Parathyroid adenoma (tissue), 2 donors: ENCODE data around the gene ESRRB.

ENCODE experiments used
- H2AFZ ChIP-seq: fragments of 300-600 bp; sonication (generic); one replicate; pipeline ENCODE4 v1.7.0; 2017; ENCODE audit warnings: antibody characterized with exemption, mild to moderate bottlenecking
- H3K27ac ChIP-seq: fragments of 300-600 bp; sonication (generic); one replicate; pipeline ENCODE4 v1.7.0; 2017
- H3K27me3 ChIP-seq: fragments of 300-600 bp; sonication (generic); one replicate; pipeline ENCODE4 v1.7.0; 2017; ENCODE audit warnings: low read length; ENCODE audit not compliant: control insufficient read depth, insufficient read depth
- H3K36me3 ChIP-seq: fragments of 300-600 bp; sonication (generic); one replicate; pipeline ENCODE4 v1.7.0; 2017; ENCODE audit warnings: low read length; ENCODE audit not compliant: control insufficient read depth, insufficient read depth
- H3K4me1 ChIP-seq: fragments of 300-600 bp; sonication (generic); one replicate; pipeline ENCODE4 v1.7.0; 2017; ENCODE audit warnings: control low read depth
- H3K4me2 ChIP-seq: fragments of 300-600 bp; sonication (generic); one replicate; pipeline ENCODE4 v1.7.0; 2017; ENCODE audit warnings: low read length
- H3K4me3 ChIP-seq: fragments of 300-600 bp; sonication (generic); one replicate; pipeline ENCODE4 v1.7.0; 2017; ENCODE audit warnings: low read depth, low read length
- H3K79me2 ChIP-seq: fragments of 300-600 bp; sonication (generic); one replicate; pipeline ENCODE4 v1.7.0; 2017; ENCODE audit warnings: control low read depth
- H3K9ac ChIP-seq: fragments of 300-600 bp; sonication (generic); one replicate; pipeline ENCODE4 v1.7.0; 2017; ENCODE audit warnings: mild to moderate bottlenecking
- H3K9me3 ChIP-seq: fragments of 300-600 bp; sonication (generic); one replicate; pipeline ENCODE4 v1.7.0; 2017; ENCODE audit warnings: low read length; ENCODE audit not compliant: control insufficient read depth
- CTCF ChIP-seq: fragments of 300-600 bp; sonication (generic); IDR thresholded peaks from one replicate; pipeline ENCODE4 v1.7.0; 2017; ENCODE audit warnings: antibody characterized with exemption, mild to moderate bottlenecking
- donor health status: primary hyperparathyroidism.

The ESRRB gene

DNA sequence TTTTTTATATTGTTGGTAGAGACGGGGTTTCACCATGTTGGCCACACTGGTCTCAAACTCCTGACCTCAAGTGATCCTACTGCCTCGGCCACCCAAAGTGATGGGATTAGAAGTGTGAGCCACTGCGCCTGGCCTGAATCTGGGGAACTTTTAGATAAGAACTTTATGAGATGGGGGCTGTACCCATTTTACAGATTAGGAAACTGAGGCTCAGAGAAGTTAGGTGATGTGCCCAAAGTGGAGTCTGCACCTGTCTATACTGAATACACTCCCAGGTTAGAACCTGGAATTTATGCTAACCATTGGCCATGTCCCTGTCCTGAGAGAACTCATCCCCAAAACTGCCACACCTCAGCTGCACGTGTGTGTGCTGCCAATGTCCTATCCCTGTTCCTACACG lies 81.9 kb downstream of the ESRRB start:
- H3K27me3 ChIP-seq, result no peaks in the 10 kb centered on the region
- H3K9ac ChIP-seq, result no peak overlapping the region
- H2AFZ ChIP-seq, result no peak overlapping the region
- no peak for TF ChIP-seq CTCF
- no peak overlapping the region for H3K4me2 ChIP-seq
- no peak overlapping the region for H3K4me3 ChIP-seq
- H3K79me2 ChIP-seq, result no peaks in the 10 kb centered on the region
- no peaks in the 10 kb centered on the region for H3K9me3 ChIP-seq
- H3K4me1 ChIP-seq, result no peaks in the 10 kb centered on the region
- H3K36me3 ChIP-seq, result no peaks in the 10 kb centered on the region
- H3K27ac ChIP-seq, result no peak overlapping the region

- no peak for TF ChIP-seq CTCF
- H2AFZ ChIP-seq, result no peak overlapping the region
- H3K9me3 ChIP-seq, result no peaks in the 10 kb centered on the region
- H3K27ac ChIP-seq, result no peak overlapping the region
- H3K4me3 ChIP-seq, result no peak overlapping the region
- no peak overlapping the region for H3K9ac ChIP-seq
- no peaks in the 10 kb centered on the region for H3K4me1 ChIP-seq
- H3K36me3 ChIP-seq, result no peaks in the 10 kb centered on the region
- H3K4me2 ChIP-seq, result no peak overlapping the region
- no peaks in the 10 kb centered on the region for H3K27me3 ChIP-seq
- H3K79me2 ChIP-seq, result no peaks in the 10 kb centered on the region
These were observed 85.9 kb downstream of the ESRRB start for GRCh38 chr14:76461886-76462285.

- Histone ChIP-seq H3K36me3 (no peaks in the 10 kb centered on the region), H3K4me2 (no peak overlapping the region), H3K9ac (no peak overlapping the region), H3K79me2 (no peaks in the 10 kb centered on the region), H3K27ac (no peak overlapping the region), H3K4me3 (no peak overlapping the region), H3K27me3 (no peaks in the 10 kb centered on the region), H3K9me3 (no peaks in the 10 kb centered on the region), H2AFZ (no peak overlapping the region), H3K4me1 (no peaks in the 10 kb centered on the region)
- TF ChIP-seq CTCF, result no peak
These were observed 86.4 kb downstream of the ESRRB start for GRCh38 chr14:76462330-76462729.

- TF ChIP-seq CTCF, result no peak
- Histone ChIP-seq H3K4me1 (no peaks in the 10 kb centered on the region), H3K79me2 (no peaks in the 10 kb centered on the region), H3K9me3 (no peaks in the 10 kb centered on the region), H3K27ac (no peak overlapping the region), H3K36me3 (no peaks in the 10 kb centered on the region), H3K4me3 (no peak overlapping the region), H2AFZ (no peak overlapping the region), H3K27me3 (no peaks in the 10 kb centered on the region), H3K9ac (no peak overlapping the region), H3K4me2 (no peak overlapping the region)
These were observed 87.2 kb downstream of the ESRRB start for GRCh38 chr14:76463105-76463504.

DNA sequence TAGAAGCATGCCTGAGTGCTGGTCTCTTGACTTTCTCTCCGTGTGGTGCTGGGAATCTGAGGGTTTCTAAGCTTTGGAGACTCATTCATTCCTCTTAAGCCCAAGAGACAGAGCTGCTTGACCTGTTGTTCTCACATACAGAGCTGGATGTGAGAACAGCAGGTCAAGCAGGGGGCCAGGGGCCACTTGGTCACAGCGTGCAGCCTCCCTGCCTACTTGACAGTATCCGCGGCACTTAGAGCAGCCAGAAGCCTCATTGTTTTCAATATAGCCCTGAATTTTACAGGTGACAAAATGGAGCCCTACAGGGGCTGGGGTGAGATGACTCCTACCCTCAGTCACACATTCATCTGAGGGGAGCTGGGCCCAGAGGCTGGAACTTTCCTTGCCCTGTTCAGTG lies 88.9 kb downstream of the ESRRB start:
- no peaks in the 10 kb centered on the region for H3K9me3 ChIP-seq
- H3K36me3 ChIP-seq, result no peaks in the 10 kb centered on the region
- H3K4me1 ChIP-seq, result no peaks in the 10 kb centered on the region
- no peak overlapping the region for H3K4me3 ChIP-seq
- no peak overlapping the region for H3K4me2 ChIP-seq
- H3K9ac ChIP-seq, result no peak overlapping the region
- no peak overlapping the region for H3K27ac ChIP-seq
- no peak overlapping the region for H2AFZ ChIP-seq
- H3K27me3 ChIP-seq, result no peaks in the 10 kb centered on the region
- no peak for TF ChIP-seq CTCF
- H3K79me2 ChIP-seq, result no peaks in the 10 kb centered on the region
